B cell (primary cell): Measurements from ENCODE around the gene AHRR.

ENCODE experiments used
- CTCF ChIP-seq: fragments of 200-600 bp; IDR thresholded peaks from one replicate; pipeline ENCODE4 v1.8.0; 2022; ENCODE audit warnings: antibody characterized with exemption, mild to moderate bottlenecking
- EZH2 ChIP-seq: IDR thresholded peaks from 2 replicates; pipeline ENCODE4 v1.6.1; 2012; ENCODE audit warnings: borderline replicate concordance, low read depth, mild to moderate bottlenecking, moderate library complexity, low read length; ENCODE audit not compliant: insufficient read depth, poor library complexity, severe bottlenecking

- TF ChIP-seq CTCF (no peak), EZH2 (no peak)
These were observed 121.1 kb downstream of the AHRR start, which contains the start of gene EXOC3 for GRCh38 chr5:442335-443238.
